H9 (cell line): Measurements from ENCODE around the gene FILIP1. TPM values are rescaled to one million over a fixed set of nuclear protein-coding genes. Genes with fewer than 3 reads are reported as not detected.

ENCODE experiments used
- DNase-seq: peaks from one replicate; pipeline ENCODE4 v3.0.0-alpha.2; 2017
- H2AFZ ChIP-seq: one replicate; pipeline ENCODE4 v1.6.1; 2013; ENCODE audit warnings: mild to moderate bottlenecking, low read length, control low read depth, moderate library complexity
- H2AK5ac ChIP-seq: 2 replicates; pipeline ENCODE4 v1.6.1; 2013; ENCODE audit warnings: low read length, control low read depth, mixed read lengths; ENCODE audit not compliant: insufficient read length
- H2BK120ac ChIP-seq: one replicate; pipeline ENCODE4 v1.6.1; 2013; ENCODE audit warnings: low read depth, mild to moderate bottlenecking, low read length, control low read depth, inconsistent platforms; ENCODE audit not compliant: poor library complexity, severe bottlenecking
- H2BK12ac ChIP-seq: 2 replicates; pipeline ENCODE4 v1.6.1; 2013; ENCODE audit warnings: low read length, control low read depth, mixed read lengths, low read depth; ENCODE audit not compliant: insufficient read length
- H2BK15ac ChIP-seq: 2 replicates; pipeline ENCODE4 v1.6.1; 2013; ENCODE audit warnings: low read depth, low read length, control low read depth
- H2BK20ac ChIP-seq: one replicate; pipeline ENCODE4 v1.6.1; 2013; ENCODE audit warnings: low read depth, mild to moderate bottlenecking, low read length, control low read depth, inconsistent platforms; ENCODE audit not compliant: poor library complexity, severe bottlenecking
- H2BK5ac ChIP-seq: 2 replicates; pipeline ENCODE4 v1.6.1; 2013; ENCODE audit warnings: low read length, control low read depth, mixed read lengths; ENCODE audit not compliant: insufficient read length
- H3K14ac ChIP-seq: 2 replicates; pipeline ENCODE4 v1.6.1; 2013; ENCODE audit warnings: low read length, control low read depth; ENCODE audit not compliant: insufficient read depth
- H3K18ac ChIP-seq: 2 replicates; pipeline ENCODE4 v1.6.1; 2013; ENCODE audit warnings: low read depth, mild to moderate bottlenecking, mixed read lengths, low read length, control low read depth; ENCODE audit not compliant: insufficient read length
- H3K23ac ChIP-seq: 2 replicates; pipeline ENCODE4 v1.6.1; 2013; ENCODE audit warnings: low read length, control low read depth, mixed read lengths, low read depth; ENCODE audit not compliant: insufficient read length
- H3K23me2 ChIP-seq: 2 replicates; pipeline ENCODE4 v1.6.1; 2013; ENCODE audit warnings: low read depth, mild to moderate bottlenecking, mixed read lengths, low read length, control low read depth; ENCODE audit not compliant: insufficient read length, poor library complexity, severe bottlenecking
- H3K27ac ChIP-seq: 2 replicates; pipeline ENCODE4 v1.5.1; 2013; ENCODE audit warnings: low read length, control low read depth, mixed read lengths, low read depth; ENCODE audit not compliant: insufficient read length
- H3K27me3 ChIP-seq: 2 replicates; pipeline ENCODE4 v1.6.1; 2013; ENCODE audit warnings: low read length, control low read depth, inconsistent platforms; ENCODE audit not compliant: insufficient read depth
- H3K4ac ChIP-seq: 2 replicates; pipeline ENCODE4 v1.6.1; 2013; ENCODE audit warnings: low read depth, mild to moderate bottlenecking, control low read depth, inconsistent platforms, low read length, moderate library complexity
- H3K4me1 ChIP-seq: 2 replicates; pipeline ENCODE4 v1.6.1; 2013; ENCODE audit warnings: low read length, control low read depth, inconsistent platforms; ENCODE audit not compliant: insufficient read depth
- H3K4me2 ChIP-seq: 2 replicates; pipeline ENCODE4 v1.6.1; 2013; ENCODE audit warnings: low read length, control low read depth, mixed read lengths; ENCODE audit not compliant: insufficient read length, insufficient read depth
- H3K56ac ChIP-seq: 2 replicates; pipeline ENCODE4 v1.6.1; 2013; ENCODE audit warnings: low read depth, mild to moderate bottlenecking, mixed read lengths, low read length, control low read depth; ENCODE audit not compliant: insufficient read length
- H3K79me1 ChIP-seq: 2 replicates; pipeline ENCODE4 v1.6.1; 2013; ENCODE audit warnings: low read depth, mild to moderate bottlenecking, moderate library complexity, low read length, control low read depth, inconsistent platforms; ENCODE audit not compliant: insufficient read depth, poor library complexity, severe bottlenecking
- H3K79me2 ChIP-seq: 2 replicates; pipeline ENCODE4 v1.6.1; 2013; ENCODE audit warnings: low read length, control low read depth, inconsistent platforms; ENCODE audit not compliant: insufficient read depth
- H3K9ac ChIP-seq: 2 replicates; pipeline ENCODE4 v1.6.1; 2013; ENCODE audit warnings: low read length, control low read depth, mixed read lengths; ENCODE audit not compliant: insufficient read length; ENCODE audit errors: extremely low read depth
- H3K9me3 ChIP-seq: one replicate; pipeline ENCODE4 v1.6.1; 2013; ENCODE audit warnings: low read depth, low read length, inconsistent platforms; ENCODE audit not compliant: control insufficient read depth
- H3T11ph ChIP-seq: one replicate; pipeline ENCODE4 v1.6.1; 2013; ENCODE audit warnings: mild to moderate bottlenecking, low read length, control low read depth, inconsistent platforms
- H4K20me1 ChIP-seq: one replicate; pipeline ENCODE4 v1.6.1; 2013; ENCODE audit not compliant: control insufficient read depth, insufficient read length, insufficient read depth
- H4K5ac ChIP-seq: 2 replicates; pipeline ENCODE4 v1.6.1; 2013; ENCODE audit warnings: low read depth, mild to moderate bottlenecking, mixed read lengths, low read length, control low read depth; ENCODE audit not compliant: insufficient read length
- H4K8ac ChIP-seq: replicated peaks from 2 replicates; pipeline ENCODE4 v1.6.1; 2013; ENCODE audit warnings: low read length, control low read depth, mixed read lengths, low read depth; ENCODE audit not compliant: insufficient read length
- H4K91ac ChIP-seq: 2 replicates; pipeline ENCODE4 v1.6.1; 2013; ENCODE audit warnings: low read depth, mild to moderate bottlenecking, moderate library complexity, mixed read lengths, low read length, control low read depth; ENCODE audit not compliant: insufficient read length
- H3K27ac Mint-ChIP-seq, 3 experiments: 2 replicates in 2 of 3; 3 replicates in 1 of 3; pipeline ENCODE4 v1.8.0; 2020 to 2021; ENCODE audit warnings: mixed read lengths in 3 of 3, mild to moderate bottlenecking in 1 of 3, moderate library complexity in 1 of 3
- H3K27me3 Mint-ChIP-seq: 2 replicates; pipeline ENCODE4 v1.8.0; 2021; ENCODE audit warnings: low read depth, mild to moderate bottlenecking, moderate library complexity, mixed read lengths
- H3K36me3 Mint-ChIP-seq, 3 experiments: 2 replicates in 2 of 3; 3 replicates in 1 of 3; pipeline ENCODE4 v1.8.0; 2020 to 2021; ENCODE audit warnings: low read depth in 3 of 3, mixed read lengths in 3 of 3; ENCODE audit not compliant: insufficient read depth in 1 of 3
- H3K4me1 Mint-ChIP-seq, 2 experiments: 2 replicates each; pipeline ENCODE4 v1.8.0; 2020; ENCODE audit warnings: mixed read lengths in 2 of 2
- H3K4me3 Mint-ChIP-seq, 2 experiments: 2 replicates in 1 of 2; 3 replicates in 1 of 2; pipeline ENCODE4 v1.8.0; 2020 to 2021; ENCODE audit warnings: mild to moderate bottlenecking in 2 of 2, mixed read lengths in 2 of 2, moderate library complexity in 1 of 2
- H3K9me3 Mint-ChIP-seq, 2 experiments: 2 replicates in 1 of 2; 3 replicates in 1 of 2; pipeline ENCODE4 v1.8.0; 2020; ENCODE audit warnings: mild to moderate bottlenecking in 2 of 2, mixed read lengths in 2 of 2, moderate library complexity in 1 of 2
- CTCF ChIP-seq: fragments of 200-600 bp; sonication (generic); conservative IDR thresholded peaks from 3 replicates; pipeline ENCODE4 v1.8.0; 2021; ENCODE audit warnings: antibody characterized with exemption, mild to moderate bottlenecking
- total RNA-seq: library from RNA; stranded (reverse); gene quantifications from 2 replicates; pipeline ENCODE4 v1.2.1, GENCODE V29; 2021

FILIP1 gene
- total RNA-seq, 1 experiment from 2014 or later: 10.5 TPM

- TF ChIP-seq CTCF: no peak
- no peak overlapping the region for H3T11ph ChIP-seq
- DNase-seq: no peak
- peak overlapping the region; percentile 35 for H3K4me2 ChIP-seq
- no peak overlapping the region for H3K23ac ChIP-seq
- no peak overlapping the region for H2AK5ac ChIP-seq
- H3K79me1 ChIP-seq: peaks cover 5% of the 10 kb centered on the region
- H3K56ac ChIP-seq: no peak overlapping the region
- H3K4me1 Mint-ChIP-seq: peaks cover 44 to 45% of the 10 kb centered on the region in 2 experiments
- H4K8ac ChIP-seq: no peak overlapping the region
- H3K4me3 Mint-ChIP-seq: peak overlapping the region in 1 of 2 experiments; percentile 40; a peak in 3 of 5 replicates
- no peak overlapping the region for H2BK5ac ChIP-seq
- H2BK12ac ChIP-seq: no peak overlapping the region
- no peaks in the 10 kb centered on the region for H3K9me3 Mint-ChIP-seq
- H3K9ac ChIP-seq: no peak overlapping the region
- no peak overlapping the region for H3K14ac ChIP-seq
- H2BK15ac ChIP-seq: no peak overlapping the region
- peaks cover 7% of the 10 kb centered on the region; the same call in 1 of the 2 replicates for H3K4me1 ChIP-seq
- peaks cover 0 to 4% (median 2%) of the 10 kb centered on the region in 3 experiments; a peak in 3 of 7 replicates for H3K36me3 Mint-ChIP-seq
- no peak overlapping the region for H3K4ac ChIP-seq
- H2BK20ac ChIP-seq: no peak overlapping the region
- H3K27me3 Mint-ChIP-seq: no peaks in the 10 kb centered on the region
- H3K23me2 ChIP-seq: no peaks in the 10 kb centered on the region
- no peak overlapping the region for H2AFZ ChIP-seq
- H3K18ac ChIP-seq: no peak overlapping the region
- no peak overlapping the region for H4K91ac ChIP-seq
- no peak overlapping the region for H4K5ac ChIP-seq
- no peaks in the 10 kb centered on the region for H4K20me1 ChIP-seq
- H3K79me2 ChIP-seq: peaks cover 31% of the 10 kb centered on the region; the same call in 1 of the 2 replicates
- peak overlapping the region in 2 of 3 experiments; percentile 43 to 80; a peak in 1 of 7 replicates for H3K27ac Mint-ChIP-seq
- H3K27ac ChIP-seq: no peak overlapping the region
- no peaks in the 10 kb centered on the region for H3K27me3 ChIP-seq
- H3K9me3 ChIP-seq: no peaks in the 10 kb centered on the region
- H2BK120ac ChIP-seq: no peak overlapping the region
Measured at GRCh38 chr6:75281653-75282052, 211.9 kb downstream of the FILIP1 start.
